HepG2 (cell line): ENCODE measurements around the gene CNPY1. TPM values are rescaled to one million over a fixed set of nuclear protein-coding genes. Genes with fewer than 3 reads are reported as not detected.

ENCODE experiments used
- ADNP ChIP-seq: sonication (generic); formaldehyde crosslinking; IDR thresholded peaks from 2 replicates; pipeline ENCODE4 v1.4.0; 2020; ENCODE audit warnings: missing genetic modification reagents
- AKNA ChIP-seq: sonication (generic); formaldehyde crosslinking; IDR thresholded peaks from 2 replicates; pipeline ENCODE4 v1.4.0; 2020; ENCODE audit warnings: missing genetic modification reagents, borderline replicate concordance
- ATAD3A ChIP-seq: sonication (generic); formaldehyde crosslinking; IDR thresholded peaks from 2 replicates; pipeline ENCODE4 v1.4.0; 2020; ENCODE audit warnings: missing genetic modification reagents
- DPF2 ChIP-seq: sonication (generic); formaldehyde crosslinking; IDR thresholded peaks from 2 replicates; pipeline ENCODE4 v1.4.0; 2020; ENCODE audit warnings: mild to moderate bottlenecking, low read depth, missing genetic modification reagents, borderline replicate concordance
- HIVEP1 ChIP-seq: sonication (generic); formaldehyde crosslinking; IDR thresholded peaks from 2 replicates; pipeline ENCODE4 v1.4.0; 2020; ENCODE audit warnings: mild to moderate bottlenecking, missing genetic modification reagents
- MIER3 ChIP-seq: IDR thresholded peaks from 2 replicates; pipeline ENCODE4 v1.6.1; 2016; ENCODE audit warnings: missing compliant biosample characterization, borderline replicate concordance
- MXI1 ChIP-seq: IDR thresholded peaks from 3 replicates; pipeline ENCODE4 v1.6.1; 2012; ENCODE audit warnings: low read depth, low read length, inconsistent platforms, borderline replicate concordance
- RFX3 ChIP-seq: IDR thresholded peaks from 2 replicates; pipeline ENCODE4 v1.6.1; 2016; ENCODE audit warnings: missing biosample characterization, missing genetic modification reagents
- RXRA ChIP-seq: sonication (generic); formaldehyde crosslinking; IDR thresholded peaks from 2 replicates; pipeline ENCODE4 v1.5.1; 2020; ENCODE audit warnings: missing genetic modification reagents
- SNAI1 ChIP-seq: sonication (generic); formaldehyde crosslinking; IDR thresholded peaks from 2 replicates; pipeline ENCODE4 v1.5.0; 2020; ENCODE audit warnings: mild to moderate bottlenecking, missing genetic modification reagents, borderline replicate concordance
- TRAFD1 ChIP-seq: sonication (generic); formaldehyde crosslinking; IDR thresholded peaks from 2 replicates; pipeline ENCODE4 v1.5.1; 2020; ENCODE audit warnings: missing genetic modification reagents, mild to moderate bottlenecking, borderline replicate concordance
- ZBTB2 ChIP-seq: sonication (generic); formaldehyde crosslinking; IDR thresholded peaks from 2 replicates; pipeline ENCODE4 v1.8.0; 2022; ENCODE audit warnings: low read depth, missing genetic modification reagents
- polyA plus RNA-seq, 8 experiments: library from polyadenylated mRNA; depleted of rRNA in 3 of 8; stranded (reverse) in 7 of 8; unstranded in 1 of 8; fragments of >200 nt; fragmentation: Illumina TruSeq in 4 of 8; extraction: Trizol in 4 of 8; gene quantifications; 2 replicates each; pipeline versions ENCODE4 v1.2.1 to v1.2.3, GENCODE V29; 2011 to 2016; ENCODE audit warnings: low read depth in 4 of 8, missing spikeins in 1 of 8, mixed read lengths in 1 of 8; ENCODE audit not compliant: insufficient read depth in 1 of 8
- total RNA-seq, 5 experiments: library from RNA; depleted of rRNA; stranded (reverse); fragments of >200 nt; fragmentation: Illumina TruSeq; extraction: Trizol; gene quantifications; 2 replicates each; pipeline ENCODE4 v1.2.3, GENCODE V29; 2016; ENCODE audit warnings: low read depth in 1 of 5

CNPY1 gene
- total and polyA plus RNA-seq, 2 of the 13 experiments (the other 11 are each of a cell fraction or from before 2014, with no cell fraction given), result not detected

DNA sequence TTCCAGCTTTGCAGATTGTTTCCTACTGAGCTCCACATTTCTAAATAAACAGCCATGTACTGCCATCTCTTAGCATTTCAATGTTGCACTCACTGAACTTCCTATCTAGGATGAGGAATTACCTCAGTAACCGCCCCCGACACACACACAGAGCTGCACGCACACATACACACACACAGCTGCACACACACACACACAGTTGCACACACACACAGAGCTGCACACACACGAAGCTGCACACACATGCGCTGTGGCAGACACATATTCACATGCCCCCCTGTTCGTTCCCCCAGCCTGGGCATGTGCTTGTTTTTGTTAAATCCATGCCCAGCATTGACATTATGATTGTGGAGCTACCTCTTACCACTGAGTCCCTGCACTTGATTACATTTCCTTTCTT, 39.6 kb upstream of the CNPY1 start (continued):
- TF ChIP-seq TRAFD1 (CRISPR knock-in tag) (no peak), ATAD3A (CRISPR knock-in tag) (no peak), DPF2 (CRISPR knock-in tag) (no peak), MIER3 (CRISPR knock-in tag) (no peak), RXRA (no peak), ZBTB2 (CRISPR knock-in tag) (no peak), ADNP (CRISPR knock-in tag) (no peak), MXI1 (no peak), AKNA (no peak), HIVEP1 (no peak), RFX3 (CRISPR knock-in tag) (no peak), SNAI1 (CRISPR knock-in tag) (no peak)
